A673 (cell line): Measurements from ENCODE around the gene KLK3. TPM values are rescaled to one million over a fixed set of nuclear protein-coding genes. Genes with fewer than 3 reads are reported as not detected.

ENCODE experiments used
- BruUV-seq: library from RNA; stranded (reverse); fragments of 400-500 nt; replicated peaks from 2 replicates; lab custom pipeline; 2021; lab: Mats Ljungman, UMichigan
- CTCF ChIA-PET: fragments of 300-600 bp; sonication (Branson Sonifier 250); formaldehyde crosslinking; loops from one replicate; lab custom pipeline; 2022; ENCODE audit warnings: antibody characterized with exemption; lab: Charles Lee
- POLR2A ChIA-PET: fragments of 300-600 bp; sonication (Branson Sonifier 250); formaldehyde crosslinking; loops from one replicate; lab custom pipeline; 2022; ENCODE audit warnings: antibody characterized with exemption; ENCODE audit not compliant: low non-redundant PET; lab: Charles Lee
- DNase-seq: peaks from one replicate; pipeline ENCODE4 v3.0.0-alpha.2; 2015; ENCODE audit warnings: low spot score
- H3K27ac ChIP-seq: fragments of 200-600 bp; sonication (generic); 2 replicates; pipeline ENCODE4 v1.5.1; 2016; ENCODE audit warnings: mixed run types, low read depth, mild to moderate bottlenecking, mixed read lengths, antibody characterized with exemption, low read length; ENCODE audit not compliant: poor library complexity, severe bottlenecking
- H3K27me3 ChIP-seq: fragments of 200-600 bp; sonication (generic); replicated peaks from 2 replicates; pipeline ENCODE4 v1.6.1; 2017; ENCODE audit warnings: mixed run types, low read depth, mild to moderate bottlenecking, mixed read lengths, antibody characterized with exemption, low read length; ENCODE audit not compliant: insufficient read depth, poor library complexity
- H3K36me3 ChIP-seq: fragments of 200-600 bp; sonication (generic); 2 replicates; pipeline ENCODE4 v1.6.1; 2016; ENCODE audit warnings: mixed run types, mild to moderate bottlenecking, mixed read lengths, antibody characterized with exemption, low read length; ENCODE audit not compliant: insufficient read depth, poor library complexity, severe bottlenecking
- H3K4me1 ChIP-seq: fragments of 200-600 bp; sonication (generic); 2 replicates; pipeline ENCODE4 v1.6.1; 2017; ENCODE audit warnings: mixed run types, mild to moderate bottlenecking, mixed read lengths, antibody characterized with exemption, low read length; ENCODE audit not compliant: insufficient read depth, poor library complexity, severe bottlenecking
- H3K4me3 ChIP-seq: fragments of 200-600 bp; sonication (generic); 2 replicates; pipeline ENCODE4 v1.5.1; 2016; ENCODE audit warnings: low read depth, mixed run types, mild to moderate bottlenecking, mixed read lengths, low read length; ENCODE audit not compliant: poor library complexity, severe bottlenecking
- H3K9me3 ChIP-seq: fragments of 200-600 bp; sonication (generic); 2 replicates; pipeline ENCODE4 v1.6.1; 2016; ENCODE audit warnings: mixed run types, low read depth, mild to moderate bottlenecking, mixed read lengths, antibody characterized with exemption, low read length; ENCODE audit not compliant: poor library complexity, severe bottlenecking
- CTCF ChIP-seq: fragments of 300-800, 200-600 bp; sonication (generic); conservative IDR thresholded peaks from 2 replicates; pipeline ENCODE4 v1.5.1; 2017; ENCODE audit warnings: low read depth, mild to moderate bottlenecking, antibody characterized with exemption, low read length, moderate library complexity, mixed read lengths
- EZH2 ChIP-seq: fragments of 200-600 bp; sonication (generic); IDR thresholded peaks from 2 replicates; pipeline ENCODE4 v1.6.1; 2017; ENCODE audit warnings: borderline replicate concordance, low read depth, mild to moderate bottlenecking, mixed read lengths, antibody characterized with exemption, low read length; ENCODE audit not compliant: poor library complexity, severe bottlenecking
- intact Hi-C: fragments of 100-400 bp; cut with micrococcal nuclease; formaldehyde crosslinking; loops from one replicate; pipeline ENCODE4 v1.10.0; 2022; ENCODE audit not compliant: unreplicated experiment
- total RNA-seq: library from RNA; stranded (reverse); gene quantifications from 2 replicates; pipeline ENCODE4 v1.2.3, GENCODE V29; 2021

The KLK3 gene
- total RNA-seq, 1 experiment from 2014 or later, result not detected

DNA sequence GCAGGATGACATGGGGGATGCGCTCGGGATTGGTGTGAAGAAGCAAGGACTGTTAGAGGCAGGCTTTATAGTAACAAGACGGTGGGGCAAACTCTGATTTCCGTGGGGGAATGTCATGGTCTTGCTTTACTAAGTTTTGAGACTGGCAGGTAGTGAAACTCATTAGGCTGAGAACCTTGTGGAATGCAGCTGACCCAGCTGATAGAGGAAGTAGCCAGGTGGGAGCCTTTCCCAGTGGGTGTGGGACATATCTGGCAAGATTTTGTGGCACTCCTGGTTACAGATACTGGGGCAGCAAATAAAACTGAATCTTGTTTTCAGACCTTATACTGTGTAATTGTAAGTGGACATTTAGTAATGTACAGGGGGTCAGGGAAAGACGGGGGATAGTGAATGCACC lies 25.5 kb downstream of the KLK3 start:
- Histone ChIP-seq H3K9me3 (no peaks in the 10 kb centered on the region), H3K27me3 (peaks cover 84% of the 10 kb centered on the region), H3K36me3 (no peaks in the 10 kb centered on the region), H3K27ac (no peak overlapping the region), H3K4me3 (no peak overlapping the region), H3K4me1 (no peaks in the 10 kb centered on the region)
- no TSS peak for BruUV-seq
- ChIA-PET CTCF (no interaction called here), POLR2A (no interaction called here)
- no peak for DNase-seq
- intact Hi-C loops, result no loop called here
- TF ChIP-seq EZH2 (no peak), CTCF (no peak)

DNA sequence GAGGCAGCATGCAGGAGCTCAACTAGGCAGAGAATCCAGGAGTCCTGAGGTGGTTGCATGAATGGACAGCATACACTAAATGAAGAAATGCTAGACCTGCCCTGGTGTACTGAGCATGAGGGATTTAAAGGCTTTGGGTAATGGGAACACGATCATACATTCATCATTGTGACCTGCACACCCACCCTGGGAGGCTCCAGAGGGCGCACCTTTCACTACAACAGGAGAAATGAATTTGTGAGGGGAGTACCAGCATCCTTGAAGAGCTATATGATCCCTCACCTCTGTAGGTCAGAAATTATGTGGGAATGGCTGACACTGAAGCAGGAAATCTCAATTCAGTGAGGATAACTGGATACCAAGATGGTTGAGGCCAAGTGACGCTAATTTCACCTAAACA lies 27.5 kb downstream of the KLK3 start:
- Histone ChIP-seq H3K9me3 (no peaks in the 10 kb centered on the region), H3K4me1 (no peaks in the 10 kb centered on the region), H3K36me3 (no peaks in the 10 kb centered on the region), H3K4me3 (no peak overlapping the region), H3K27me3 (peaks cover 82% of the 10 kb centered on the region), H3K27ac (no peak overlapping the region)
- intact Hi-C loops, result no loop called here
- ChIA-PET POLR2A (no interaction called here), CTCF (no interaction called here)
- no peak for DNase-seq
- no peak for TF ChIP-seq EZH2
- TF ChIP-seq CTCF, result peak; percentile 18; the same call in 1 of the 2 replicates
- BruUV-seq, result no TSS peak

- TF ChIP-seq CTCF (no peak), EZH2 (no peak)
- POLR2A ChIA-PET, result no interaction called here
- H3K4me3 ChIP-seq, result no peak overlapping the region
- CTCF ChIA-PET, result no interaction called here
- H3K9me3 ChIP-seq, result no peaks in the 10 kb centered on the region
- no TSS peak for BruUV-seq
- peaks cover 29% of the 10 kb centered on the region for H3K27me3 ChIP-seq
- H3K4me1 ChIP-seq, result no peaks in the 10 kb centered on the region
- no peak overlapping the region for H3K27ac ChIP-seq
- intact Hi-C loops, result no loop called here
- H3K36me3 ChIP-seq, result no peaks in the 10 kb centered on the region
- DNase-seq, result no peak
Measured at GRCh38 chr19:50889638-50890037, 34.9 kb downstream of the KLK3 start.
